H7 (cell line): ENCODE measurements around the gene JAZF1. TPM values are rescaled to one million over a fixed set of nuclear protein-coding genes. Genes with fewer than 3 reads are reported as not detected.

Experiments used
- DNase-seq: peaks from one replicate; pipeline ENCODE4 v3.0.0; 2012
- H3K27me3 ChIP-seq: 2 replicates; pipeline ENCODE4 v1.6.0; 2011; ENCODE audit warnings: mild to moderate bottlenecking, low read length; ENCODE audit not compliant: control insufficient read depth, insufficient read depth
- H3K36me3 ChIP-seq: replicated peaks from 2 replicates; pipeline ENCODE4 v1.5.1; 2011; ENCODE audit warnings: low read length; ENCODE audit not compliant: control insufficient read depth, insufficient read depth
- H3K4me3 ChIP-seq: 2 replicates; pipeline ENCODE4 v1.5.1; 2011; ENCODE audit warnings: low read depth, mild to moderate bottlenecking, control low read depth, low read length, moderate library complexity; ENCODE audit not compliant: insufficient read depth
- total RNA-seq: library from RNA; depleted of rRNA; stranded (reverse); fragments of >200 nt; shearing (Covaris generic); gene quantifications from 2 replicates; pipeline ENCODE4 v1.2.3, GENCODE V29; 2014

The JAZF1 gene
- total RNA-seq, 1 experiment from 2014 or later: 11.3 TPM

DNA sequence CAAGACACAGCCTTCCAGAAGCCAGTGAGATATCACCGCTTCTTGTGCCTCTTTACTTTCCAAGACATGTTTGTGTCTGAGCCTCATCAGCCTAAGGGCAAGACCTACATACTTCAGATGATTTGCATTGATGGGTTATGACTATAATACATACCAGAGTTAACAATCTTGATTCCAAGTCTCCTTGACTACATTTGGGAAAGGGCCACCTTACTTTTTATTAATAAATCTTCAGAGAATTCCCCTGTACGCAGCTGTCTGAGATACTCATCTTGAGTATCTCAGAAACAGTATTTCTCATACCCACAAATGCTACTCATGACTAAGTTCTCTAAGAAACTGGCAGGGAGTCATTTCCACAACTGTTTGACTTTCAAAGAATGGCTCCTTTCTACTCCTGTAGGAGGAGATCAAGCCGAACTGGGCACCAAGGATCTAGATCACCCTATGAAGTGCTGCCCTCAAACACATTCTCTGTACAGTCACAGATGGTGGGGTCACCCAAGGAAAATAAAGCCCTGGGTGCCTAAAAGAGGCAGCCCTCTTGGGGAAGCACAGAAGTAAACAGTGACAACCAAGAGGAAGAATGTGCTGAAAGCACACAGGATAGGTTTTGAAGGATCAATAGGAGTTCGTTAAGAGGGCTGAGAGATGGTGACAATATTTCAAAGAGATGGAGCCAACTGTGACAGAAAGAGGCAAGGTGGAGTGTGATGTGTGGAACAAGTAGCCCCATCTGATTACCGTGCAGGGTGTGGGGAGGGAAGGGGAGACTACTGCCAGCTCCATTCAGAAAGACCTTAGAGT is 138.9 kb downstream of the JAZF1 start:
- no peak for DNase-seq

DNA sequence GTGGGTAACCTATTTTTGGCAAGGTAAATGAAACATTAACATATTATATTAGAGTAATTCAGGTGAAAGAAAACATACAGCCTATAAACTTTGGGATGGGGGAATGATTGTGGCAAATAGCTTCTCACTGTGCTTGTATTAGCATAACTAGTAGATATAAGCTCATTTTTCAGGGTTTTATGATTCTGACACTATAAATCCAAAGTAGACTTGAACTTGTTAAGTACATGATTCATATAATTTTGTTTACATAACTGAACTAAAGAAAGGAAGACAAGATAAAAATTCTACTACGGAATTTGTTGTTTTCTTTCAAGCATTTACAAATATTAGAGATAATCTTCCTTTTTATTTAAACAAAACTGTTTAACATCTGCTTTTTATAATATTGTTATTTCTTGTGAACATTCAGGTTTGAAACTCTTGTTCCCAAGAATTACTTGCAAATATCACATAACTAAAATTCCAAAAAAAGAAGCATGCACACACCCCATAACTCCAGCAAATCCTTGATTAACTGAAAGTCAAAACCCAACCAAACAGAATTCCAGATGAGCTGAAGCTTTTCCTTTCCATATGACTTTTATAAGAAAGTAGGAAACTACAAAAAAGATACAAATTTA is 142.3 kb downstream of the JAZF1 start:
- no peaks in the 10 kb centered on the region for H3K36me3 ChIP-seq
- DNase-seq: no peak
- H3K4me3 ChIP-seq: no peak overlapping the region
- no peaks in the 10 kb centered on the region; the same call in 1 of the 2 replicates for H3K27me3 ChIP-seq

More for the DNA sequence above, 138.9 kb downstream of the JAZF1 start:
- no peak overlapping the region for H3K4me3 ChIP-seq
- H3K36me3 ChIP-seq: no peaks in the 10 kb centered on the region
- H3K27me3 ChIP-seq: no peaks in the 10 kb centered on the region

DNA sequence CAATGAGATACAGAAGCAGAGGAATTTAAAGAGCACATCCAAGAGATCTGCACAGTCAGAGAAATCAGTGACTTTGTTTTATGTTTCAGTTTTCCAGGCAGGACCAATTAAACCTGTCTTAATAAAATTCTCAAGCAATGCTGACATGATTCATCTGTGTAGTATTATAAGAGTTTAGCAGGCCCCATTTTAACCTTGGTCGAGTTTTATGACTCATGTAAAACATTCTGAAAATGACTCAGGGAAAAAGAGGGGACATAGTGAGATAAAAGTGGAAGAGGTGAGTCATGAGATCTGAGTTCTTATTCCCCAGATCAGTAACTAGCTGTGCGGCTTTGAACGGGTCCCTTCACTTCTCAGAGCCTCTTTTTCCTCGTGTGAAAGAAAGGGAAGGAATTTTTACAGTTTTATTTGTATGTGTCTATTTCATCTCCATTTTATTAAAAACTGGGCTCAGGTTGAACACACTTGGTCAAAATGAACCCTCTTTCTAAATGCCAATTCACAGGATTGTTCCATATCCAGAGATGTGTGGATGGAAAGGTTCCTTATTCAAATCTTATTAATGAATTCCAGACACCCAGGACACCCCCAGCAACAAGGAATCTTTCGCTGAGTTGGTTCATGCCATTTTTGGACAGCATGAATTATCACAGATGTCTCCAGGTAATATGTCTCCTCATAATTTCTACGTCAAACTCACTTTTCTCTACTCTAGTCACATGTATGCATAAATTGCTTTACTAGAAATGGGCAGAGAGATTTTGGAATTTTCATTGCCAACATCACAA is 143.2 kb downstream of the JAZF1 start:
- H3K4me3 ChIP-seq: no peak overlapping the region
- no peak for DNase-seq
- H3K36me3 ChIP-seq: no peaks in the 10 kb centered on the region
- H3K27me3 ChIP-seq: no peaks in the 10 kb centered on the region; the same call in 1 of the 2 replicates

DNA sequence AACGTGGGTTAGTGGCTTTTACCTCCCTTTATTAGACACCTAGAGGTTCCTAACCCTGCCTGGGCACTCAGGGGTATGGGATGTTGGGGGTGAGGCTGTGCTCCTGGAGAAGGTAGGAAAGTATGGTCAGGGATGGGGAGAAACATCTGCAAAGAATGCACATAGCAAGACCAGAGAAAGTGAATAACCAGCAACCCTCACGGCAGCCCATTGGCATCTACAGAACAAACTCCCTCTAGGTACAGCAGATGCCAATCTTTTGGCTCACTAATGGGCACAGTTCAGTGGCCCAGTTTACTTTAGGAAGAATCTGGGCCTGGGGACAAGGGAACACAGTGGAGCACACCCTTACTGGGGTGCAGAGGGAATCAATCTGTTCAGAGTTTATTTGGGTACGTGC is 143.9 kb downstream of the JAZF1 start:
- Histone ChIP-seq H3K36me3 (no peaks in the 10 kb centered on the region), H3K27me3 (no peaks in the 10 kb centered on the region; the same call in 1 of the 2 replicates), H3K4me3 (no peak overlapping the region)
- no peak for DNase-seq

DNA sequence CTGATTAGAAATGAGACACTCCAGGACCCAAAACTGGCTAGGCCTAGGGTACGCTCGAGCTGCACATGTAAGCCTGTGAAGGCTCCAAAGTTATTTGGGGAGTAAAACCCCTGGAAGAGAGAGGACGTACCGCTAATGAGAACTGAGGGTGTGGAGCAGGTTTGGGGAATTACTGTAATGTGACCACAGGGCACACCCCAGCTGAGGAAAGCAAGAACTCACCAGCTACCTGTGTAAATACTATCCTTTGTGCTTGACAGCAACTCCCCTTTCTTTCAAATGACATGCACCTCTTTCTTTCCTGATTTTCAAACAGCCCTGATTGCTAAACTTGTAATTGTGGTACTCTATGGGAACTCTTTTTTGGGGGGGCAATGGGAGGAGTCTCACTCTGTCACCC is 147.2 kb downstream of the JAZF1 start:
- H3K4me3 ChIP-seq: no peak overlapping the region
- no peaks in the 10 kb centered on the region; the same call in 1 of the 2 replicates for H3K36me3 ChIP-seq
- H3K27me3 ChIP-seq: no peaks in the 10 kb centered on the region; the same call in 1 of the 2 replicates
- DNase-seq: no peak

DNA sequence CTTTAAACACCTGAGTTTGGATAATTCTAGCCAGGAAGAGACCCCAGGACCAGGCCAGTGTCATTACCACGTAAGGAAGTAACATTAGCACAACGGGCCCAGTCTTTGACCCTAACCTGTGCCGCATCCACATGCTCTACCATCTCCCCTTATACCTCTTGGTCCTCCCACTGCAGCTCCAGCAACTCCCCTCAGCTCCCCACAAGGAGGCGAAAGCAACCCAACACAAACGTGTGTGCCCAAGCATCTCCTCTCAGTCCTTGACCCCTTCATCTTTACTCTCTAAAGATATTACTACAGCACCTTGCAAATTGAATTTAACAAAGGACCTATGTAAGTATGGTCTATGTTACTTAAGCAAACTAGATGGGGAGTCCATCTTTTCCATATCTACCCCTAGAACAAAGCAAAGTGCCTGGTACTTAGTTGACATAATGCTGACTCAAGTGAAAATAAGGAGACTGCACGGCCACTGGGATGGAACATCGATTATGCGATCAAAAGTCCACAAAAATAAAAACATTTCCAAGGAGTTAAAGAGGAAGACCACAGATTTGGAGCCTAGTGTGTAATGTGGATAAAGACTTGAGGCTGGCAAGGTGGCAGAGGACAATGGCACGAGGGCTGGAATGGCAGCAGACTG is 147.7 kb downstream of the JAZF1 start:
- Histone ChIP-seq H3K4me3 (no peak overlapping the region), H3K36me3 (no peaks in the 10 kb centered on the region; the same call in 1 of the 2 replicates), H3K27me3 (no peaks in the 10 kb centered on the region; the same call in 1 of the 2 replicates)
- no peak for DNase-seq

DNA sequence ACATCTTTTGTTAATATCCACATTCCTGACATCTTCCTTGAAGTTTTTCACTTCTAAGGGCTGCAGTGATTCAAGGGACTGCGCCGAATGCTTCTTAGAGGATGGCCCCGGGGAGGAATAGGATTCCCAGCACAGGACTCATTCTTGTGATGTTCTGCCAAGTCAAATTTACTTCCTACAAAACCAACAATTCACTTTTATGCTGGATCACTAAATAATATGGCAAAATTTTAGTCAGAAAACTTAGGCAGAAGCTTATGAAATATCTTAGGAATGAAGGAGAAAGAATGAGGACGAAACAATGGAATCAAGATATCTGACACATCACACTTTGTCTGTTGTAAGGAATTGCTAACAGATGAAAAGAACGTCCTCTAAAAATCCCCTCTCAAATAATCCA is 151.5 kb downstream of the JAZF1 start:
- no peak for DNase-seq
- Histone ChIP-seq H3K36me3 (no peaks in the 10 kb centered on the region; the same call in 1 of the 2 replicates), H3K27me3 (no peaks in the 10 kb centered on the region; the same call in 1 of the 2 replicates), H3K4me3 (no peak overlapping the region)

DNA sequence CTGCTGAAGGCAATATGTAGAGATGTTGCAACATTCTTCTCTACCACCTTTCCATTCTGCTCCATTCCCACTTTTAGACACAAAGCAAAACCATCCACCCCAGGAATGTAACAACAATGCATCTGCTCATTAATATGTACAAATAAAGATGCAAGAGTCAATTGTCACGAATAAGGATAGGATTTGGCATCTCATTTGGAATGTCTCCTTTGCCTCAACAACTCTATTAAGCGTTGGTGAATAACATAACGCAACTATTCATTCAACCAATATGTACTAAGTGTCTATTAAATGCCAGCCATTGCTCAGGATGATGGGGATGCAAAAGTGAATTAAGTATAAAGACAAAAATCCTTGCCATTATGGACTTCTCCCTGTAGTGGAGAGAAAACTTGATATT is 152.1 kb downstream of the JAZF1 start:
- no peaks in the 10 kb centered on the region; the same call in 1 of the 2 replicates for H3K36me3 ChIP-seq
- H3K4me3 ChIP-seq: no peak overlapping the region
- H3K27me3 ChIP-seq: no peaks in the 10 kb centered on the region; the same call in 1 of the 2 replicates
- no peak for DNase-seq

DNA sequence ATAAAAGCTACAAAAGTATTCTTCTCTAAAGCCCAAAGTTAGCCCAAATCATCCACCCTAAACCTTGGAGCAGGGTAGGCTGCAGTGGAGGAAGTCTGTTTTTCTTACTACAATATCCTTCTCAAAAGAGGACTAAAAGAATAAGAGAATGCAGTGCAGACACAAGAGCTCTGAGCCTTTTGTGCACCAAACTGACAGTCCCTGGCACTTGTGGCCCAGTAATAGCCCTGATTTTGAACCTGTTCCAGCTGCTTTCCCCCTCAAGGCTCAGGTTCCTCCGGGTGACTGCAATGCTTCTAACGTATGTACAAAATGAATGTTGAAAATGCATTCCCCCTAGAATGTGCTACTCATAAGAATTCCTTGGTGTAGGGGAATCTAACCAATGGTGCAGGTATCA is 154.4 kb downstream of the JAZF1 start:
- Histone ChIP-seq H3K4me3 (no peak overlapping the region), H3K27me3 (no peaks in the 10 kb centered on the region), H3K36me3 (no peaks in the 10 kb centered on the region; the same call in 1 of the 2 replicates)
- DNase-seq: no peak

DNA sequence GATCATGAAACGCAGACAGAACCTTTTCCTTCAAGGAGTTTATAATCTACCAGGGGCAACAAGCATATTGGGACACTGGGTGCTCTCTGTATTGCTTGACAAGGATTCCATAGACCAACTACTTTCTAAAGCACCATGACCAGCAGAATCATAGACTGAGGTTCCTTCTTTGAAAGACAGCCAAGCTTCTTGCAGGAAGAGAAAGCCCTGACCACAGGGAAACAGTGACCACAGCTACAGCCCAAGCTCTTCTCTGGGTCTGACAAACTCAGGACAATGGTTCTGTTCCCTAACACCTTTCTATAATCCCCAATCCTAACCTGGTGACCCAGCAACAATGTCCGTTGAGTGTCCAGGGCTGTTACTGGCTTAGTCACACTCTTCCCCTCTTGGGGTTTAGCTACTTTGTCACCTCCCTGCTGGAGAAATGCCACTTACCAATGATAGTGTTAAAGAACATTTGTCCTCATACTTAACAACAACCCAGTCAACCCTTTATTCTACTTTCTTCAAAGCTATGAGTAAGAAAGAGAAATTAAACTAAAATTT is 155.7 kb downstream of the JAZF1 start:
- DNase-seq: no peak
- H3K27me3 ChIP-seq: no peaks in the 10 kb centered on the region
- H3K36me3 ChIP-seq: no peaks in the 10 kb centered on the region; the same call in 1 of the 2 replicates
- H3K4me3 ChIP-seq: no peak overlapping the region

DNA sequence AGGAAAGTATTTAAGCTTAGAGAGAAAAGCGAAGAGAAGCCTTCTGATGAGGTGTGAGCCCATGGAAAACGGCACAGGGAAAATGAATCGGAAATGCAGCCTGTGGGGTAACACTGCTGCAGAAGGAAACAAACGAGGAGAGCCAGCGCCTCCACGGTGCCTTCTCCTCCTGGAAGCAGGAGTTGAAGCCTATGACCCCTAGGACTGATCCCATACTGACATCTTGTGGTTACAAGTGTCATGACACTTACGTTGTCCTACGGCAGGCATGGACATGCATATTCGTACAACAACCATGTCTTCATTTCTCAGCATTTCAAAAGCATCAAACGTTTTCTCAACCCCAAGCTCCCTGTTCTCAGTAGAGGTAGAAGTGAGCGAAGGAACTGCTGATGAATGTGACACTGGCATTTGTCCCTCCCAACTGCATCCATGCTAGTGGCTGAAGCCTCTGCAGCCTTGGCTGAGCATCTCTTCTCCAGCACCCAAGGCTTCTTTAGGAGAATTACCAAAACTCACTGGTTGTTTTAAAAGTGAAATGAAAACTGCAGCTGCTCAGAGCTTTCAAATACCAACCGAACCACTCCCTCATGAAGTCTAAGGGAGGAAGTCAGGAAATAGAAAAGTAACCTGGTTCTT is 160.2 kb downstream of the JAZF1 start:
- Histone ChIP-seq H3K36me3 (no peaks in the 10 kb centered on the region; the same call in 1 of the 2 replicates), H3K4me3 (no peak overlapping the region), H3K27me3 (no peaks in the 10 kb centered on the region)
- peak; percentile 75 for DNase-seq

DNA sequence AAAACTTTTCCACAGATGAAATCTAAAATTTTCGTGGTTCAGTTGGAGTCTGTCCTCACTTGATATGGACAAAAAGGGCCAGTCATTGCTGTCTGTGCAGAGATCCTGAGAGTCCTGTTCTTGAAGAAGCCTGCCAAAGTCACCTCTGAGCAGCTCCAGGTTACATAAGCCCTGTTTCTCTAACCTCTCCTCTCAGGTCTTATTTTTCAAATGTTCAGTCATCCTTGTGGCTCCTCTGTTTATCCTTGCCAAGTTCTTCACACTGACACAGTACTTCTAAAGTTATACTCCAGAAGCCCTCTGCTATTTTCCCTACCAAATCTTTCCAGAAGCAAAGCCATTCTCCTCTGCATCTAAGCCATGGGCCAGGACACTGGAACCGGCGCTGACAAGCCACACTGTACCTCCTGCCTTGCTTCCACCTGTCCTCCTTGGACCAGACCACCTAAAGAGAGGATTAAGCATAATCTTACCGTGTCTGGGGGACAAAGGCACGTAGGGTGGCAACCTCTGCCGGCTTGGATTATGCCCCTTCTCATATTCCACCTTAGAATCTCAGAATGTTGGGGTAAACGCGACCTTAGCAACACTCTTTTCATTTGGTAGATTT is 161.6 kb downstream of the JAZF1 start:
- DNase-seq: no peak
- H3K36me3 ChIP-seq: no peaks in the 10 kb centered on the region; the same call in none of the 2 replicates
- no peak overlapping the region for H3K4me3 ChIP-seq
- H3K27me3 ChIP-seq: no peaks in the 10 kb centered on the region

DNA sequence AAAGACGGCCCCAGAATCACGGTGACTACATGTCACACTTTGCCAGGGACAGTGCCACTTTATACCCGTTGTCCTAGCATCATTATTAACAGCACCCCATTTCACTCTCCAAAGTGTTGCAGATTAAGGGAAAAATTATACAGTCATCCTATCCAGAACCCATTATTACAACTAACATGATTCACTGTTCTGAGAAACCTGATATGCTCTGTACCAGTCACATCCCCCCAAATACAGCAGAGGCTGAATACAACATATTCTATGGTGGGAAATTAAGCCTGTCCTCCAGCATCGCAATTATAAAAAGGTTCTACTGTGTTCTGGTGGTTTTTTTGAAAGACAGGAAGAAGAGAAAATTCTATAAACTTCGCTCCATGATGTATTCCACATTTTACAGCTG is 162.1 kb downstream of the JAZF1 start:
- no peak for DNase-seq
- H3K4me3 ChIP-seq: no peak overlapping the region
- no peaks in the 10 kb centered on the region; the same call in none of the 2 replicates for H3K36me3 ChIP-seq
- no peaks in the 10 kb centered on the region for H3K27me3 ChIP-seq
